ENCODE results near the gene PCDHAC2.

Gene PCDHAC2

GRCh38 chr5:141010047-141010793 is 43.9 kb downstream of the PCDHAC2 start:
- Histone ChIP-seq H3K9ac (ENCODE audit: low read length) (no peak overlapping the region), H3K4me1 (ENCODE audit: control insufficient read depth, insufficient read depth, low read length) (no peaks in the 10 kb centered on the region), H3K27me3 (replicated peaks; ENCODE audit: control insufficient read depth, insufficient read depth, low read length) (no peaks in the 10 kb centered on the region), H3K9me3 (ENCODE audit: control insufficient read depth, low read length) (no peaks in the 10 kb centered on the region), H3K36me3 (ENCODE audit: control insufficient read depth, insufficient read depth, low read length, severe bottlenecking) (no peaks in the 10 kb centered on the region), H3K4me3 (ENCODE audit: low read length) (no peak overlapping the region)
- DNase-seq (ENCODE audit: low read depth): no peak

DNA sequence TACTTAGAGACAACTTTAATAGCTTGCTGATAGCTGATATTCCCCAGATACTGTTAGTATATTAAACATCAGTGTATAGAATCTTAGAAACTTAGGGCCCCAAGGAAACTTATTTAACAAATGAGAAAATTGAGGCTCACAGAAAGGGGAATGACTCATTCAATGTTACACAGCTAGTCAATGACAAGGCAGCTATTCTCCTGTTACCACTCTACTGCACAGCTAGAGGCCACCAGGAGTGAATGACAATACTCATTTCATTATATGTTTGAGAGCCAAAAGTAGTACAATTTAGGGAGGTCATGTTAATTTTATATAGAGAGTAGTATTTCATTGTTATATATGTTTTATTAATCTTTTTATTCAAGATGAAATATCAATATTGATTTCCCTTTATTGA is 51.7 kb downstream of the PCDHAC2 start:
- Histone ChIP-seq H3K9ac (ENCODE audit: low read length) (no peak overlapping the region), H3K4me3 (ENCODE audit: low read length) (no peak overlapping the region), H3K36me3 (ENCODE audit: control insufficient read depth, insufficient read depth, low read length, severe bottlenecking) (no peaks in the 10 kb centered on the region), H3K4me1 (ENCODE audit: control insufficient read depth, insufficient read depth, low read length) (no peaks in the 10 kb centered on the region), H3K27me3 (replicated peaks; ENCODE audit: control insufficient read depth, insufficient read depth, low read length) (no peaks in the 10 kb centered on the region), H3K9me3 (ENCODE audit: control insufficient read depth, low read length) (peaks cover 2% of the 10 kb centered on the region)
- DNase-seq (ENCODE audit: low read depth): no peak

Measured in adipocyte (in vitro differentiated cells).